Skeletal muscle tissue (tissue), 4 donors: ENCODE measurements around the gene KIF26B. TPM values are rescaled to one million over a fixed set of nuclear protein-coding genes. Genes with fewer than 3 reads are reported as not detected.

Experiments
- H3K27ac ChIP-seq: one replicate; pipeline ENCODE4 v1.7.0; 2013; ENCODE audit warnings: mild to moderate bottlenecking, low read depth, low read length, inconsistent platforms
- H3K27me3 ChIP-seq, 3 donors: one replicate each; pipeline ENCODE4 v1.7.0; 2013; ENCODE audit warnings: low read length in 3 of 3; ENCODE audit not compliant: control insufficient read depth in 3 of 3, insufficient read depth in 3 of 3
- H3K36me3 ChIP-seq, 3 donors: one replicate each; pipeline ENCODE4 v1.7.0; 2013; ENCODE audit warnings: low read length in 3 of 3; ENCODE audit not compliant: control insufficient read depth in 3 of 3, insufficient read depth in 3 of 3
- H3K4me1 ChIP-seq, 3 donors: one replicate each; pipeline ENCODE4 v1.7.0; 2013; ENCODE audit warnings: low read length in 3 of 3, mild to moderate bottlenecking in 3 of 3; ENCODE audit not compliant: control insufficient read depth in 3 of 3, insufficient read depth in 3 of 3
- H3K4me3 ChIP-seq, 3 donors: one replicate each; pipeline ENCODE4 v1.7.0; 2013; ENCODE audit warnings: low read length in 3 of 3
- H3K9ac ChIP-seq, 3 donors: one replicate each; pipeline ENCODE4 v1.7.0; 2013; ENCODE audit warnings: low read length in 3 of 3, mild to moderate bottlenecking in 3 of 3, moderate library complexity in 2 of 3, low read depth in 1 of 3
- H3K9me3 ChIP-seq, 3 donors: one replicate each; pipeline ENCODE4 v1.7.0; 2013; ENCODE audit warnings: low read length in 3 of 3; ENCODE audit not compliant: control insufficient read depth in 3 of 3
- total RNA-seq: library from RNA; depleted of rRNA; stranded (reverse); fragments of >200 nt; gene quantifications from one replicate; pipeline ENCODE4 v1.2.3, GENCODE V29; 2014
- donor health status: Osteomylitis.

The KIF26B gene
- total RNA-seq, 1 donor from 2014 or later, result 0.52 TPM

GRCh38 chr1:245200146-245200545 is 45.4 kb downstream of the KIF26B start:
- Histone ChIP-seq H3K4me1 (no peaks in the 10 kb centered on the region), H3K9me3 (peaks cover 0 to 2% (median 0%) of the 10 kb centered on the region in 3 donors), H3K27me3 (no peaks in the 10 kb centered on the region), H3K36me3 (no peaks in the 10 kb centered on the region), H3K4me3 (no peak overlapping the region), H3K9ac (no peak overlapping the region), H3K27ac (no peak overlapping the region)

GRCh38 chr1:245201201-245201600 is 46.4 kb downstream of the KIF26B start:
- Histone ChIP-seq H3K36me3 (no peaks in the 10 kb centered on the region), H3K9me3 (peaks cover 0 to 4% (median 3%) of the 10 kb centered on the region in 3 donors), H3K27ac (no peak overlapping the region), H3K4me1 (no peaks in the 10 kb centered on the region), H3K4me3 (no peak overlapping the region), H3K9ac (no peak overlapping the region), H3K27me3 (no peaks in the 10 kb centered on the region)

GRCh38 chr1:245201827-245202226 is 47.0 kb downstream of the KIF26B start:
- Histone ChIP-seq H3K4me1 (no peaks in the 10 kb centered on the region), H3K9me3 (peaks cover under 1 to 9% (median 7%) of the 10 kb centered on the region in 3 donors), H3K27me3 (no peaks in the 10 kb centered on the region), H3K9ac (no peak overlapping the region), H3K36me3 (no peaks in the 10 kb centered on the region), H3K4me3 (no peak overlapping the region), H3K27ac (no peak overlapping the region)

GRCh38 chr1:245205396-245205795 is 50.6 kb downstream of the KIF26B start:
- Histone ChIP-seq H3K9ac (no peak overlapping the region), H3K27me3 (no peaks in the 10 kb centered on the region), H3K4me1 (no peaks in the 10 kb centered on the region), H3K27ac (no peak overlapping the region), H3K36me3 (no peaks in the 10 kb centered on the region), H3K9me3 (peaks cover 5 to 19% (median 7%) of the 10 kb centered on the region in 3 donors), H3K4me3 (no peak overlapping the region)

GRCh38 chr1:245205864-245206263 is 51.1 kb downstream of the KIF26B start:
- Histone ChIP-seq H3K4me3 (no peak overlapping the region), H3K36me3 (no peaks in the 10 kb centered on the region), H3K9ac (no peak overlapping the region), H3K27me3 (no peaks in the 10 kb centered on the region), H3K27ac (no peak overlapping the region), H3K9me3 (peaks cover 5 to 19% (median 7%) of the 10 kb centered on the region in 3 donors), H3K4me1 (no peaks in the 10 kb centered on the region)

GRCh38 chr1:245207056-245207638 is 52.4 kb downstream of the KIF26B start:
- Histone ChIP-seq H3K4me3 (no peak overlapping the region), H3K36me3 (no peaks in the 10 kb centered on the region), H3K9me3 (peaks cover 5 to 19% (median 7%) of the 10 kb centered on the region in 3 donors), H3K27me3 (peaks cover 0 to 2% (median 0%) of the 10 kb centered on the region in 3 donors), H3K27ac (no peak overlapping the region), H3K4me1 (no peaks in the 10 kb centered on the region), H3K9ac (no peak overlapping the region)

- Histone ChIP-seq H3K36me3 (no peaks in the 10 kb centered on the region), H3K9me3 (peaks cover 5 to 19% (median 7%) of the 10 kb centered on the region in 3 donors), H3K4me1 (no peaks in the 10 kb centered on the region), H3K27me3 (peaks cover 0 to 2% (median 0%) of the 10 kb centered on the region in 3 donors), H3K9ac (no peak overlapping the region), H3K27ac (no peak overlapping the region), H3K4me3 (no peak overlapping the region)
Observed at GRCh38 chr1:245207801-245208200, 53.0 kb downstream of the KIF26B start.

GRCh38 chr1:245209658-245210435 is 55.1 kb downstream of the KIF26B start:
- no peaks in the 10 kb centered on the region for H3K4me1 ChIP-seq

GRCh38 chr1:245211035-245211749 is 56.4 kb downstream of the KIF26B start:
- Histone ChIP-seq H3K4me1 (no peaks in the 10 kb centered on the region), H3K27me3 (peaks cover 0 to 2% (median 0%) of the 10 kb centered on the region in 3 donors), H3K4me3 (no peak overlapping the region), H3K9ac (no peak overlapping the region), H3K27ac (no peak overlapping the region), H3K36me3 (no peaks in the 10 kb centered on the region), H3K9me3 (peaks cover 3 to 16% (median 5%) of the 10 kb centered on the region in 3 donors)

More at GRCh38 chr1:245209658-245210435, 55.1 kb downstream of the KIF26B start:
- no peaks in the 10 kb centered on the region for H3K36me3 ChIP-seq
- H3K27ac ChIP-seq, result no peak overlapping the region
- H3K27me3 ChIP-seq, result peaks cover 0 to 2% (median 0%) of the 10 kb centered on the region in 3 donors
- H3K4me3 ChIP-seq, result no peak overlapping the region
- peaks cover 5 to 19% (median 5%) of the 10 kb centered on the region in 3 donors for H3K9me3 ChIP-seq
- H3K9ac ChIP-seq, result no peak overlapping the region
